Heart left ventricle (tissue), 16 donors: ENCODE results near the gene PPP1R14B. TPM values are rescaled to one million over a fixed set of nuclear protein-coding genes. Genes with fewer than 3 reads are reported as not detected.

Source experiments
- ATAC-seq, 4 donors: fragments of 200-7000 bp; cut with Tn5 transposase; one replicate each; pipeline ENCODE4 v1.9.1; 2020 to 2022; ENCODE audit warnings: moderate library complexity in 4 of 4, mild to moderate bottlenecking in 3 of 4, moderate number of reproducible peaks in 1 of 4
- DNase-seq, 5 donors: peaks; one replicate each; pipeline ENCODE4 v3.0.0-alpha.2; 2020
- H3K27ac ChIP-seq, 12 donors: fragments of 200-600 bp; sonication (generic) in 4 of 12; one replicate each; pipeline versions ENCODE4 v1.5.0 to v1.8.0; 2016 to 2022; ENCODE audit warnings: mild to moderate bottlenecking in 2 of 12
- H3K27me3 ChIP-seq, 9 donors: fragments of 200-600 bp; sonication (generic) in 2 of 9; one replicate each; pipeline versions ENCODE4 v1.5.1 to v1.8.0; 2016 to 2022; ENCODE audit warnings: mild to moderate bottlenecking in 3 of 9
- H3K36me3 ChIP-seq, 9 donors: fragments of 200-600 bp; sonication (generic) in 2 of 9; one replicate each; pipeline versions ENCODE4 v1.5.0 to v1.8.0; 2018 to 2022; ENCODE audit warnings: mild to moderate bottlenecking in 2 of 9
- H3K4me1 ChIP-seq, 12 donors: fragments of 200-600 bp; sonication (generic) in 4 of 12; one replicate each; pipeline versions ENCODE4 v1.5.0 to v1.8.0; 2016 to 2022; ENCODE audit warnings: mild to moderate bottlenecking in 3 of 12
- H3K4me3 ChIP-seq, 12 donors: fragments of 200-600 bp; sonication (generic) in 4 of 12; one replicate each; pipeline versions ENCODE4 v1.5.0 to v1.8.0; 2017 to 2022; ENCODE audit warnings: mild to moderate bottlenecking in 9 of 12, moderate library complexity in 4 of 12
- H3K9me3 ChIP-seq, 12 donors: fragments of 200-600 bp; sonication (generic) in 4 of 12; one replicate each; pipeline versions ENCODE4 v1.5.0 to v1.8.0; 2016 to 2022; ENCODE audit warnings: mild to moderate bottlenecking in 1 of 12
- CTCF ChIP-seq, 12 donors: fragments of 200-600 bp; sonication (generic) in 4 of 12; IDR thresholded peaks; one replicate each; pipeline versions ENCODE4 v1.5.0 to v1.8.0; 2018 to 2022; ENCODE audit warnings: antibody characterized with exemption in 12 of 12, mild to moderate bottlenecking in 5 of 12
- POLR2A ChIP-seq, 2 donors: fragments of 450-650 bp; IDR thresholded peaks; one replicate each; pipeline ENCODE4 v1.6.1; 2017; ENCODE audit warnings: antibody characterized with exemption in 2 of 2, mild to moderate bottlenecking in 2 of 2, moderate library complexity in 2 of 2
- WGBS, 4 donors: extraction: QIAGEN DNeasy Blood & Tissue Kit in 2 of 4; methylation state at CpG; one replicate each; pipeline versions ENCODE4 v1.1.5 to v1.1.7; 2013 to 2018; 5-methylcytosine and 5-hydroxymethylcytosine counted together
- intact Hi-C, 10 donors: fragments of 100-400 bp; cut with DNase I; formaldehyde crosslinking; loops; one replicate each; pipeline versions ENCODE4 v1.11.1 to v1.14.2; 2022
- polyA plus RNA-seq, 2 donors: library from polyadenylated mRNA; stranded (reverse); fragments of 200-250 nt; gene quantifications; one replicate each; pipeline ENCODE4 v1.2.3, GENCODE V29; 2013
- total RNA-seq, 9 donors: library from RNA; depleted of rRNA in 2 of 9; stranded (reverse); fragments of >200 nt in 2 of 9; fragmentation: NEBNext Ultra II Directional in 3 of 9; extraction: Animal tissue kit (Norgen Biotek cat#: 25700) in 3 of 9; gene quantifications; one replicate each; pipeline versions ENCODE4 v1.1.0 to v1.2.4, GENCODE V29; 2016 to 2023
- donor health status: ischemic (EF 13 %, LVEDD 7.1; RV severe dilation, severe dysfunction).
- donor health status: healthy with polysubstance abuse.
- donor health status: DM: no; HTN: yes; CAD: no.
- donor health status: DM: no; HTN: no; CAD: no.
- donor health status: ischemic (EF 25% LVEDD 6.9; RV normal size, moderate dysfunction).
- donor health status: ischemic (EF 25% LVEDD 5.7; RV mildly dilated, moderate dysfunction).
- donor health status: healthy.
- donor health status: DM: yes; HTN: yes; CAD: no.
- donor health status: ischemic (EF 35%, LVEDD 5.7; RV mildly dilated, moderate dysfunction).
- donor health status: nonischemic (EF 11% LVEDD 7.7; RV severe dilation, severe dysfunction).
- donor health status: DM: yes; HTN: yes; CAD: no.
- donor health status: PGD.
- donor health status: ischemic (EF 29% LVEDD 5.4; RV normal size, mild dysfunction).
- donor health status: nonischemic (EF 23%, LVEDD 6.1; RV moderate dilation, normal function).

The PPP1R14B gene
- total and polyA plus RNA-seq, 11 donors: 69.6 to 244 (median 108) TPM

GRCh38 chr11:64230985-64231365, 15.8 kb downstream of the PPP1R14B start:
- WGBS, 4 donors: 10 to 25% (median 14%) methylated on average over 7 to 8 of the region's 8 CpGs
- Histone ChIP-seq H3K27ac (peak overlapping the region; percentile 92 to 98 (median 98)), H3K27me3 (no peaks in the 10 kb centered on the region), H3K4me1 (peaks cover 3 to 74% (median 54%) of the 10 kb centered on the region in 12 donors), H3K36me3 (peaks cover 0 to under 1% (median 0%) of the 10 kb centered on the region in 9 donors), H3K4me3 (peak overlapping the region; percentile 48 to 86 (median 78)), H3K9me3 (no peaks in the 10 kb centered on the region)
- DNase-seq (peak in 1 of 5 donors; percentile 9), ATAC-seq (no peak)
- no peak for TF ChIP-seq POLR2A (IDR thresholded peaks at IDR 0.05)
- TF ChIP-seq CTCF (IDR thresholded peaks at IDR 0.05): no peak
- intact Hi-C loops: no loop called here

DNA sequence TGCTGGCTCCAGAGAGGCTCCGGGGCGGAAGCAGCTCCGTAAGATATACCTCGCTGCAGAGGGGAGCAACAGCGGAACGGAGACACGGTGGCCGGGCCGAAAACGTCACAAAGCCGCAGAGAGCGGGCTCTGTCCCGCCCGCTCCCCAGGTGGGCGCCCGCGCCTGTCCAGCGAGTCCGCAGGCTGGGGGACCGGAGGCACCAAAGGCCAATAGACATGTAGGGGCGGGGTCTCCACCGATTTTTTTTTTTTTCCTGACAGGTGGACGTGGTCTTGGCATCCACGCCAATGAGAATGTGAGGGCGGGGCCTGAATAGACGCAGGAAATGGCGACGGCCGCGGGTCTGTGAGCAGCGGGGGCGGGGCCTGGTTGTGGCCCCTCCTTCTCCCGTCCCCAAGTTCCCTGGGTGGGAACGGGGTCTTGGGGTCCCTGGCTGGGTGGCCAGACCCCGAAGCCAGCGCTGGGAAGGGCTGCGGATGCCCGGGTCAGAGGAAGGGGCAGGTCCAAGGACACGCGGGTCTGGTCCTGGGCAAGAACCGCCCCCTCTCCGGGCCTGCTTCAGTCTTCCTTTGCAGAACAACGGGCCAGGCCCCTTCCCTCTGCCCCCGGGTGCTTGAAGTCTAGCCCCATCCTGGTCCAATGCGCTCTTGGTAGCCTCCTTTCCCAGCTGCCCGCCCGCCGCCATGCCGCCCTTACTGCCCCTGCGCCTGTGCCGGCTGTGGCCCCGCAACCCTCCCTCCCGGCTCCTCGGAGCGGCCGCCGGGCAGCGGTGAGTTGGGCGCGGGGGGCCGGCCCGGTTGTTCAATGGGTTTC, 16.4 kb downstream of the PPP1R14B start, which contains the start of gene DNAJC4:
DNAJC4 (plus strand) TSS at position 378 of the 814 bp plus-strand sequence; CDS start at position 685, 307 bp downstream.
- intact Hi-C loops: no loop called here
- Histone ChIP-seq H3K9me3 (no peaks in the 10 kb centered on the region), H3K4me1 (peaks cover 3 to 73% (median 52%) of the 10 kb centered on the region in 12 donors), H3K27me3 (no peaks in the 10 kb centered on the region), H3K4me3 (peak within 1 kb of the TSS; percentile 48 to 86 (median 78)), H3K27ac (peak within 1 kb of the TSS; percentile 92 to 98 (median 98)), H3K36me3 (no peaks in the 10 kb centered on the region)
- DNase-seq (peak; percentile 94 to 95 (median 94)), ATAC-seq (peak; percentile 63 to 78 (median 67))
- TF ChIP-seq POLR2A (IDR thresholded peaks at IDR 0.05) (peak in 1 of 2 donors; percentile 57), CTCF (IDR thresholded peaks at IDR 0.05) (no peak)
- 0 to 1% (median 1%) methylated on average over 47 to 62 of the region's 62 CpGs for WGBS, 4 donors

GRCh38 chr11:64229744-64230170, 17.0 kb downstream of the PPP1R14B start:
- H3K27me3 ChIP-seq: no peaks in the 10 kb centered on the region
- peak in 2 of 5 donors; percentile 28 to 47 for DNase-seq
- peak overlapping the region; percentile 92 to 98 (median 98) for H3K27ac ChIP-seq
- no peaks in the 10 kb centered on the region for H3K9me3 ChIP-seq
- H3K4me3 ChIP-seq: peak overlapping the region; percentile 48 to 86 (median 78)
- TF ChIP-seq POLR2A (IDR thresholded peaks at IDR 0.05) (no peak), CTCF (IDR thresholded peaks at IDR 0.05) (no peak)
- no peaks in the 10 kb centered on the region for H3K36me3 ChIP-seq
- intact Hi-C loops: loop anchor here in 1 of 10 donors (5.0 kb wide), 1 partner anchor 42 kb away; the partner anchor contains the start of gene STIP1
- 15 to 33% (median 31%) methylated on average over 6 to 13 of the region's 13 CpGs for WGBS, 4 donors
- H3K4me1 ChIP-seq: peaks cover 3 to 73% (median 53%) of the 10 kb centered on the region in 12 donors
- no peak for ATAC-seq
